Activated naive CD4-positive, alpha-beta T cell treated with anti-CD3 and anti-CD28 coated beads, Interleukin-2, amount 50 U/mL, for 16 hours (primary cell): ENCODE data around the gene ADGRG1.
"Not testable (repeated sequence)": the region's sequence is repeated elsewhere in the genome, so short reads cannot be mapped to it uniquely, and the experiment has no call there.

Experiments used
- DNase-seq: peaks from one replicate; pipeline ENCODE4 v3.0.0-alpha.2; 2020

ADGRG1 gene

GRCh38 chr16:57669476-57670162 lies 41.2 kb downstream of the ADGRG1 start:
- DNase-seq = no peak

- DNase-seq = no peak
These were observed 41.8 kb downstream of the ADGRG1 start for GRCh38 chr16:57670196-57670595.

GRCh38 chr16:57671451-57671850 lies 43.0 kb downstream of the ADGRG1 start:
- DNase-seq = not testable (repeated sequence)

- DNase-seq = no peak
These were observed 44.0 kb downstream of the ADGRG1 start for GRCh38 chr16:57672416-57672815.

- no peak for DNase-seq
These were observed 44.4 kb downstream of the ADGRG1 start for GRCh38 chr16:57672824-57673223.

- no peak for DNase-seq
These were observed 47.5 kb downstream of the ADGRG1 start for GRCh38 chr16:57675741-57676551.

GRCh38 chr16:57676553-57677085 lies 48.2 kb downstream of the ADGRG1 start:
- no peak for DNase-seq

GRCh38 chr16:57677622-57678369 lies 49.4 kb downstream of the ADGRG1 start:
- no peak for DNase-seq

- no peak for DNase-seq
These were observed 50.6 kb downstream of the ADGRG1 start for GRCh38 chr16:57679016-57679415.

GRCh38 chr16:57679767-57680482 lies 51.5 kb downstream of the ADGRG1 start:
- DNase-seq = no peak

- no peak for DNase-seq
These were observed 52.5 kb downstream of the ADGRG1 start for GRCh38 chr16:57680842-57681375.

- DNase-seq = no peak
These were observed 53.7 kb downstream of the ADGRG1 start for GRCh38 chr16:57681950-57682728.

GRCh38 chr16:57682809-57683635 lies 54.6 kb downstream of the ADGRG1 start:
- no peak for DNase-seq

GRCh38 chr16:57683636-57684545 lies 55.5 kb downstream of the ADGRG1 start:
- no peak for DNase-seq

GRCh38 chr16:57684626-57685358 lies 56.4 kb downstream of the ADGRG1 start:
- no peak for DNase-seq

GRCh38 chr16:57685633-57686032 lies 57.2 kb downstream of the ADGRG1 start:
- no peak for DNase-seq

- DNase-seq = no peak
These were observed 58.1 kb downstream of the ADGRG1 start for GRCh38 chr16:57686577-57686976.

GRCh38 chr16:57687363-57687929 lies 59.0 kb downstream of the ADGRG1 start:
- no peak for DNase-seq
